Neutrophil (primary cell): ENCODE data around the gene FGF12.

Experiments used
- H3K27ac ChIP-seq: fragments of 200-600 bp; sonication (generic); 2 replicates; pipeline ENCODE4 v1.5.1; 2016; ENCODE audit warnings: mild to moderate bottlenecking, moderate library complexity
- H3K27me3 ChIP-seq: fragments of 200-600 bp; sonication (generic); 2 replicates; pipeline ENCODE4 v1.6.0; 2016; ENCODE audit warnings: mild to moderate bottlenecking
- H3K36me3 ChIP-seq: fragments of 200-600 bp; sonication (generic); 2 replicates; pipeline ENCODE4 v1.5.1; 2017
- H3K4me1 ChIP-seq, 2 experiments: fragments of 200-600 bp in 1 of 2; sonication (generic) in 1 of 2; 1 replicate in 1 of 2; 2 replicates in 1 of 2; pipeline versions ENCODE4 v1.5.1 to v1.6.1; 2013 to 2016; ENCODE audit warnings: low read depth in 1 of 2, low read length in 1 of 2, mild to moderate bottlenecking in 1 of 2, moderate library complexity in 1 of 2; ENCODE audit not compliant: control insufficient read depth in 1 of 2, insufficient read depth in 1 of 2
- H3K4me3 ChIP-seq, 2 experiments: fragments of 200-600 bp in 1 of 2; sonication (generic) in 1 of 2; 1 replicate in 1 of 2; 2 replicates in 1 of 2; pipeline ENCODE4 v1.5.1; 2013 to 2016; ENCODE audit warnings: low read depth in 1 of 2, low read length in 1 of 2, mild to moderate bottlenecking in 1 of 2, moderate library complexity in 1 of 2
- H3K9me3 ChIP-seq: fragments of 200-600 bp; sonication (generic); 2 replicates; pipeline ENCODE4 v1.5.1; 2016
- CTCF ChIP-seq: fragments of 200-600 bp; sonication (generic); IDR thresholded peaks from 2 replicates; pipeline ENCODE4 v1.5.1; 2016; ENCODE audit warnings: antibody characterized with exemption

The FGF12 gene

GRCh38 chr3:192392986-192393385 is 334.4 kb downstream of the FGF12 start:
- Histone ChIP-seq H3K36me3 (no peaks in the 10 kb centered on the region), H3K27me3 (no peaks in the 10 kb centered on the region), H3K4me1 (no peaks in the 10 kb centered on the region), H3K4me3 (no peak overlapping the region), H3K27ac (no peak overlapping the region), H3K9me3 (no peaks in the 10 kb centered on the region)
- no peak for TF ChIP-seq CTCF

GRCh38 chr3:192382861-192383260 is 344.5 kb downstream of the FGF12 start:
- Histone ChIP-seq H3K9me3 (no peaks in the 10 kb centered on the region), H3K27me3 (no peaks in the 10 kb centered on the region), H3K36me3 (no peaks in the 10 kb centered on the region), H3K27ac (no peak overlapping the region), H3K4me1 (no peaks in the 10 kb centered on the region), H3K4me3 (no peak overlapping the region)
- TF ChIP-seq CTCF, result no peak

GRCh38 chr3:192373586-192373985 is 353.8 kb downstream of the FGF12 start:
- TF ChIP-seq CTCF, result no peak
- H3K4me3 ChIP-seq, result no peak overlapping the region
- H3K36me3 ChIP-seq, result no peaks in the 10 kb centered on the region
- H3K9me3 ChIP-seq, result no peaks in the 10 kb centered on the region
- H3K27ac ChIP-seq, result no peak overlapping the region
- H3K4me1 ChIP-seq, result no peaks in the 10 kb centered on the region
- H3K27me3 ChIP-seq, result no peaks in the 10 kb centered on the region

GRCh38 chr3:192373032-192373431 is 354.3 kb downstream of the FGF12 start:
- Histone ChIP-seq H3K4me3 (no peak overlapping the region), H3K27ac (no peak overlapping the region), H3K9me3 (no peaks in the 10 kb centered on the region), H3K27me3 (no peaks in the 10 kb centered on the region), H3K4me1 (no peaks in the 10 kb centered on the region), H3K36me3 (no peaks in the 10 kb centered on the region)
- TF ChIP-seq CTCF, result no peak

- no peaks in the 10 kb centered on the region for H3K4me1 ChIP-seq
- no peaks in the 10 kb centered on the region for H3K36me3 ChIP-seq
- no peak overlapping the region for H3K27ac ChIP-seq
- no peak for TF ChIP-seq CTCF
- no peak overlapping the region for H3K4me3 ChIP-seq
- H3K27me3 ChIP-seq, result no peaks in the 10 kb centered on the region
- no peaks in the 10 kb centered on the region for H3K9me3 ChIP-seq
Measured at GRCh38 chr3:192372616-192373015, 354.7 kb downstream of the FGF12 start.

- no peaks in the 10 kb centered on the region for H3K36me3 ChIP-seq
- H3K4me1 ChIP-seq, result no peaks in the 10 kb centered on the region
- H3K4me3 ChIP-seq, result no peak overlapping the region
- TF ChIP-seq CTCF, result no peak
- no peaks in the 10 kb centered on the region for H3K27me3 ChIP-seq
- H3K9me3 ChIP-seq, result no peaks in the 10 kb centered on the region
- H3K27ac ChIP-seq, result no peak overlapping the region
Measured at GRCh38 chr3:192371870-192372400, 355.4 kb downstream of the FGF12 start.
